ENCODE measurements around the gene TRIP11.

The TRIP11 gene

GRCh38 chr14:91953170-91953985 is 86.5 kb downstream of the TRIP11 start:
- DNase-seq, result no peak

- DNase-seq, result no peak
Measured at GRCh38 chr14:91947475-91948184, 92.2 kb downstream of the TRIP11 start, which contains the start of gene FBLN5. FBLN5 (minus strand) TSS chr14:91947694; CDS start chr14:91947229, 465 bp downstream.

- DNase-seq, result no peak
Measured at GRCh38 chr14:91946622-91947474, 93.0 kb downstream of the TRIP11 start.

GRCh38 chr14:91945751-91946621 is 93.9 kb downstream of the TRIP11 start:
- no peak for DNase-seq

- no peak for DNase-seq
Measured at GRCh38 chr14:91942946-91943345, 96.9 kb downstream of the TRIP11 start.

- DNase-seq, result no peak
Measured at GRCh38 chr14:91942128-91942527, 97.7 kb downstream of the TRIP11 start.

- no peak for DNase-seq
Measured at GRCh38 chr14:91940209-91940608, 99.7 kb downstream of the TRIP11 start.

- no peak for DNase-seq
Measured at GRCh38 chr14:91935586-91935985, 104.3 kb downstream of the TRIP11 start.

- no peak for DNase-seq
Measured at GRCh38 chr14:91934554-91935285, 105.1 kb downstream of the TRIP11 start.

- DNase-seq, result no peak
Measured at GRCh38 chr14:91931478-91932088, 108.3 kb downstream of the TRIP11 start.

- no peak for DNase-seq
Measured at GRCh38 chr14:91929700-91930099, 110.2 kb downstream of the TRIP11 start.

GRCh38 chr14:91927800-91928199 is 112.1 kb downstream of the TRIP11 start:
- DNase-seq, result no peak

GRCh38 chr14:91927191-91927590 is 112.7 kb downstream of the TRIP11 start:
- DNase-seq, result no peak

- no peak for DNase-seq
Measured at GRCh38 chr14:91926131-91926890, 113.5 kb downstream of the TRIP11 start.

GRCh38 chr14:91925727-91926121 is 114.1 kb downstream of the TRIP11 start:
- no peak for DNase-seq

GRCh38 chr14:91925001-91925726 is 114.7 kb downstream of the TRIP11 start:
- no peak for DNase-seq

GRCh38 chr14:91920526-91920925 is 119.3 kb downstream of the TRIP11 start:
- no peak for DNase-seq

- DNase-seq, result no peak
Measured at GRCh38 chr14:91919814-91920213, 120.0 kb downstream of the TRIP11 start.

- no peak for DNase-seq
Measured at GRCh38 chr14:91918186-91918883, 121.5 kb downstream of the TRIP11 start.
